NCI-H146 treated with DMSO at 0.1 percent for 48 hours (cell line): ENCODE results near the gene PTPN13.

Experiments used
- DNase-seq: peaks from one replicate; lab custom pipeline; 2025; ENCODE audit not compliant: unreplicated experiment; lab: John Stamatoyannopoulos, UW

Gene PTPN13, protein sequence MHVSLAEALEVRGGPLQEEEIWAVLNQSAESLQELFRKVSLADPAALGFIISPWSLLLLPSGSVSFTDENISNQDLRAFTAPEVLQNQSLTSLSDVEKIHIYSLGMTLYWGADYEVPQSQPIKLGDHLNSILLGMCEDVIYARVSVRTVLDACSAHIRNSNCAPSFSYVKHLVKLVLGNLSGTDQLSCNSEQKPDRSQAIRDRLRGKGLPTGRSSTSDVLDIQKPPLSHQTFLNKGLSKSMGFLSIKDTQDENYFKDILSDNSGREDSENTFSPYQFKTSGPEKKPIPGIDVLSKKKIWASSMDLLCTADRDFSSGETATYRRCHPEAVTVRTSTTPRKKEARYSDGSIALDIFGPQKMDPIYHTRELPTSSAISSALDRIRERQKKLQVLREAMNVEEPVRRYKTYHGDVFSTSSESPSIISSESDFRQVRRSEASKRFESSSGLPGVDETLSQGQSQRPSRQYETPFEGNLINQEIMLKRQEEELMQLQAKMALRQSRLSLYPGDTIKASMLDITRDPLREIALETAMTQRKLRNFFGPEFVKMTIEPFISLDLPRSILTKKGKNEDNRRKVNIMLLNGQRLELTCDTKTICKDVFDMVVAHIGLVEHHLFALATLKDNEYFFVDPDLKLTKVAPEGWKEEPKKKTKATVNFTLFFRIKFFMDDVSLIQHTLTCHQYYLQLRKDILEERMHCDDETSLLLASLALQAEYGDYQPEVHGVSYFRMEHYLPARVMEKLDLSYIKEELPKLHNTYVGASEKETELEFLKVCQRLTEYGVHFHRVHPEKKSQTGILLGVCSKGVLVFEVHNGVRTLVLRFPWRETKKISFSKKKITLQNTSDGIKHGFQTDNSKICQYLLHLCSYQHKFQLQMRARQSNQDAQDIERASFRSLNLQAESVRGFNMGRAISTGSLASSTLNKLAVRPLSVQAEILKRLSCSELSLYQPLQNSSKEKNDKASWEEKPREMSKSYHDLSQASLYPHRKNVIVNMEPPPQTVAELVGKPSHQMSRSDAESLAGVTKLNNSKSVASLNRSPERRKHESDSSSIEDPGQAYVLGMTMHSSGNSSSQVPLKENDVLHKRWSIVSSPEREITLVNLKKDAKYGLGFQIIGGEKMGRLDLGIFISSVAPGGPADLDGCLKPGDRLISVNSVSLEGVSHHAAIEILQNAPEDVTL (N-terminal part only)

DNA sequence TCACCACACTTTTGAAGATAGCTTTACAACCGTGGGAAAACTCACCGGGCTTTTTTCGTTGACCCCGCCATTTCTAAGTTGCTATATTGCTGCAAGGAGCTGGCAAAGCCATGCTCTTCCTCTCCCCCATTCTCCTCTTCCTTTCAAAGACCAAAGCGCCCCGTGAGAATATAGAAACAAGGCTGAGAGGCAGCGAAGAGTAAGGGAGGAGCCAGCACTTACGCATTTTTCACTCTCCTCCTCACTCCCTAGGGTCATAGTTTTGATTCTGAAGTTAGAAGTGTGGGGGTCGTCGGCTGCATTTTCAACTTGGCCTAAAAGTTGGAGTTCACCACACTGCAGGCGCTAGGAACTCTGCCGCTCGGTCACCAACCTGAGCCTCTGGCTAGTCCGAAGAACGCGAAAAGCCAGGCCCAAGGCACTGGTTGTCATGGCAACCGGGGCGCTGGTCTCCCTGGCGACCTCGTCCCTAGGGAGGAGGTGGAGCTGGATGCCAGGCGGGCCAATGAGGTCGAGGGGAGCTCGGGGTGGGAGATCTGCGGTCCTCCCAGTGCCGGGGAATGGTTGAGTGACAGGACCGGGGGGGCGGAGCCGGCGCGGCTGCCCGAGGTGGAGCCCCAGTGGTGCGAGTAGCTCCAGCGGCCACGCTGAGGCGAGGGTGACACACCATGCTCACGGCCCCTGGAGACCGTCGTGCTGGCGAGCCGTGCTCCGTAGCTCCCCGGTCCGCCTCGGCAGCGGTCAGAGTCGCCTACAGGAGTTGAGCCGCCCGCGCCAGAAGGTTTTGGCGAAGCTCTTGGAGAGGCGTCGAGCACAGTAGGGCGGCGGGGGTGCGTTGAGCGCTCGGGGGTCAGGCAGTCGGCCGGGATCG, at the start of gene PTPN13:
Gene PTPN13 (plus strand): TSS at position 628 of the 871 bp plus-strand sequence. CDS start 40,942 bp downstream, outside the sequence.
- DNase-seq = peak; percentile 68

DNA sequence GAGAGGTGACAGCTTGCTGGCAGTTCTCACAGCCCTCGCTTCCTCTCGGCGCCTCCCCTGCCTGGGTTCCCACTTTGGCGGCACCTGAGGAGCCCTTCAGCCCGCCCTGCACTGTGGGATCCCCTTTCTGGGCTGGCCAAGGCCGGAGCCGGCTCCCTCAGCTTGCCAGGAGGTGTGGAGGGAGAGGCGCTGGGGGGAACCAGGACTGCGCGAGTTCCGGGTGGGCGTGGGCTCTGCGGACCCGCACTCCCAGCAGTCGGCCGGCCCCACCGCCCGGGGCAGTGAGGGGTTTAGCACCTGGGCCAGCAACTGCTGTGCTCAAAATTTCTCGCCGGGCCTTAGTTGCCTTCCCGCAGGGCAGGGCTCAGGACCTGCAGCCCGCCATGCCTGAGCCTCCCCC, 47.0 kb upstream of the PTPN13 start:
- DNase-seq = no peak

DNA sequence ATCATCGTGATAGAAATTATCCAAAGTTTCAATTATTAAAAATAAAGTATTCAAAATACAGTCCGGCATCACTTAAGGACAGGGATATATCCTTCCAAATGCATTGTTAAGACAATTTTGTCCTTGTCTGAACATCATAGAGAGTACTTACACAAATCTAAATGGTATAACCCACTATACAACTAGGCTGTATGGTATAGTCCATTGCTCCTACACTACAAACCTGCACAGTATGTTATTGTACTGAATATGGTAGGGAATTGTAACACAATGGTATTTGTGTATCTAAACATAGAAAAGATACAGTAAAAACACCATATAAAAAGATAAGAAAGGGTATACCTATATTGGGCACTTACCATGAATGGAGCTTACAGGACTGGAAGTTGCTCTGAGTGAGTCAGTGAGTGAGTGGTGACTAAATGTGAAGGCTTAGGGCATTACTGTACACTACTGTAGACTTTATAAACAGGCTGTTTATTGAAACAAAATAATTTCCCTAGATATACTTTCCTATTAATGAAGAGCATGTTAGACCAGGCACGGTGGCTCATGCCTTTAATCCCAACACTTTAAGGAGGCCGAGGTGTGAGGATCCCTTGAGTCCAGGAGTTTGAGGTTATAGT, 44.8 kb upstream of the PTPN13 start:
- DNase-seq = no peak

DNA sequence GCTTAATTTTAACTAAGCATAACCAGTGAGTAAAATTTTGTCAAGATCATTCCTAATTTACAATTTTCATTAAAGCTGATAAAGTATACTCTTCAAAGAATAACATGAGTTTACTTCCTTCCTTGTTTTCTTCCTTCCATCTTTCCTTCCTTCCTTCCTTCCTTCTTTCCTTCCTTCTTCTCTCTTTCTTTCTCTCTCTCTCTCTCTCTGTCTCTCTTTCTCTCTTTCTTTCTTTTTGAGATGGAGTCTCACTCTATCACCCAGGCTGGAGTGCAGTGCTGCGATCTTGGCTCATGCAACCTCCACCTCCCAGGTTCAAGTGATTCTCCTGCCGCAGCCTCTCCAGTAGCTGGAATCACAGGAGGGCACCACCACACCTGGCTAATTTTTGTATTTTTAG, 42.7 kb upstream of the PTPN13 start:
- no peak for DNase-seq

DNA sequence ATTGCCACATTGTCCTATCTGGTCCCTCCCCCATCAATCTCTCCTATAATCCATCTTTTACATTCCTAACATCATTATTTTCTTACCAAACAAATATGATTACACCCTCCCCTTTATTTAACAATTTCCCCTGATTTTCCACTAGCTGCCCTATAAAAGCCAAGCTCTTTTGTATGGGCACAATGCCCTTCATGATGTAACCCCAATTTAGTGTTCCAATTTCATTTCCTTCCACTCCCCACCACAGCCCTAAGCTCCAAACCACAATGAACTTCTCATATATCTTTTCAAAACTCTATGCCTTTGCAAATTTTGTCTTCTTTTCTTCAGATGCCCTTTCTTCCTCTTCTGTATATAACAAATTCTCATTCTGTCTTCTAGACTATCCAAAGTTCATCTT, 39.5 kb upstream of the PTPN13 start:
- DNase-seq = no peak

DNA sequence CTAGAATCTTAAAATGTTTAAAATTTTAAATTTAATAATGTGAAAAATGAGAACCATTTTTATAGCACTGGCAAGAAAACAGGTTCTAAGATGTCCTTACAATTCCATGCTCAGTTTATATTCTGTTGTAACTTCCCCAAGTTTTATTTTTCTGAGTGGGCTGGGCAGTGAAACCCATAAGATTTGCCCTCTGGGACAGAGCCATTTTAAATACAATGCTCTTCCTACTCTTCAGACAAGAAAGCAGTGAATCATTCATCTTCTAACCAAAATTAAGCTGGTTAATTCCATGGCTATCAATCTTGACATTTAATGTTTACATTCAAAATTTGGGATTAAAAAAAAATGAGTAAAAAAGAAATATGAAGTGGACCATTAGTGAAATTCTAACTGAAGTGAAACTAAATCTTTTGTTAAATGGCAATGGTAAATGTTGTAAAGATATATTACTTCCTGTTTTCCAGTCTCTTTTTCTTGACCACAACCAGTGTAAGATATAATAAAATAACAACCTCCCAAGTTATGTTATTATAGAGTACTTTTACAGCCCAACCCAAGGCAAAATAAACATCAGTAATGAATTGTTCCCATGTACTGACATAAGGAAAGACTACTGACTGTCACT, 37.2 kb upstream of the PTPN13 start:
- DNase-seq = no peak

DNA sequence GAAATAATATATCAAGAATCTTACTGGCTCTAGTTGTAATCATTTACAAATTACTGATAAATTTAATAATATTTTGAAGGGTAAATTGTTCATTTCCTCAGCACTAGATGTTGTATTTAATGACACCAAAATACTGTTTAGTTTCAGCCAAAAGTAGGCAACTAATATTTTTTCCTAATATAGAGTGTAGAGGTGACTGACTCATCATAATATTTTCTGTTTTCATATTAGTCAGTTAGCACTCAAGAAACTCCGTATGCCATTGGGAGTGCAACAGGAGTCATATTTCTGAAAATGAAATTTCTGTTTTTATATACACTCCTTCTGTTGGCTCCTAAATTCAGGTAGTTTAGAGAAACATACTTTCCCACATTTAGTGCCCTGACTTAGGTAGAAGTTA, 36.6 kb upstream of the PTPN13 start:
- no peak for DNase-seq

DNA sequence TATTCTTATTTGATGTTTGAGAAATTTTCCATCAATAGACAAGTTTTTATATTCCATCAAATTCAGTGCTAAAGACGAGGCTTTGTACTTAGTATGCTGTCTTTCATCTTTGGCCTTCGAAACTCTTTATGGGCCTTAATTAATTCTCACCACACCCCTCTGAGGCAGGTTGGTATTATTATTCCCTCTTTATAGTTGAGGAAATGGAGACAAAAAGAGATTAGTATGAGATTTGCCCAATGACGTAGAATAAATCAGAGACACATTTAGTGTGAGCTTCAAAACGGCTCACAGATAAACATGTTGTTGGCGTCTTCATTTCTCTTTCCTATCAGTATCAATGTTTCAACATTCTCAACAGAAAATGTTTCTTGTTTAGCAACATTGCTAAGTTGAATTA, 35.9 kb upstream of the PTPN13 start:
- no peak for DNase-seq

DNA sequence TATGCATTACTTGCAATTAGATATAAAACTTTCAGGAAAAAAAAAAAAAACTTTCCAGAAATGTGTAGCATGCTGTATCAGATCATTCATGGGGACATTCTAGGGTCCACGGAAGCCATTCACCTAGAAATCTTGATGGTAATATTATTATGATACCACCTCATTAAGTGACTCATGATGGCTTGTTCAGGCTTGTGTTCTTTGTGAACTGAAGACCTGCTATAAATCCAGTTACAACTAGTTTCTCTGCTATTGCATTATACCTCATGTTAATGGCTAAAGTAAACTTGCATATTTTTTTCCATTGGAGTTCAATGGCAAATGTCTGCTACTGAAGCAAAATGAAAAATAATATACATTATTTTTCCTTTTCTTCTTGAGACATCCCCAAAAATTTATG, 35.3 kb upstream of the PTPN13 start:
- no peak for DNase-seq

DNA sequence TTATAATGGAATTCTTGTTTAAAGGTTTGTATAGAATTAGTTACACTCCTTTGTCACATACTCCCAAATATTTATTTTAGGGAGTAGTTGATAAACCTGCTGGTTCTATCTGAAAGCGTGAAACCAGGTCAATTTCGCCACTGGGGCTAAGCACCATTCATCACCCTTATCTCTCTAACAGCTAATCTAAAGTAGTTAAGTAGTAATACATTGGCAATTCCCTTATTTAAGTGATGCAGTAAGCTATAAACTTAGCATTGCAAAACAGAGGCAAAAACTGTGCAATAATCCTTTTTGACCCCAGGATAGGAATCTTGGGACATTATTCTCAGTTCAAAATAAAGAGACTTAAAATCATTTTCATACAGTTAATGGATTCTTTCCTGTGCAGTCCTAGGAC, 33.7 kb upstream of the PTPN13 start:
- peak; percentile 1 for DNase-seq

DNA sequence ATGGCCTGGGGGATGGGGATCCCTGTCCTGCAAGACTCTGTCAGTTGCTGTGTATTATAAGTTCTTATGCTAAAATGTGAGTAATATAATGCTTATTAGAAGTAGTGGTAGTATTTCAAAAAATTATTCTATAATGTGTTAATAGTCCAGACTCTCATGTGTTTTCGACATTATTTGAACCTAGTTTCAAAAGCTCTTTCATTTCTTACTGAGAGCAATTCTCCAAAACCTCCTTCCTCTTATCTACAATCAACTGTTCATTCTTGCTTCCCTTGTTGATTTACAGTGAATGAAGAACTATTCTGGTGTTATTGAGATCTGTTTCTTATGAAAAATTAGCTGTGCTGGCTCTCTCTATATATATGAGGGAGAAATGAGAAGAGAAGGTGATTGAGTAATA, 32.9 kb upstream of the PTPN13 start:
- no peak for DNase-seq

DNA sequence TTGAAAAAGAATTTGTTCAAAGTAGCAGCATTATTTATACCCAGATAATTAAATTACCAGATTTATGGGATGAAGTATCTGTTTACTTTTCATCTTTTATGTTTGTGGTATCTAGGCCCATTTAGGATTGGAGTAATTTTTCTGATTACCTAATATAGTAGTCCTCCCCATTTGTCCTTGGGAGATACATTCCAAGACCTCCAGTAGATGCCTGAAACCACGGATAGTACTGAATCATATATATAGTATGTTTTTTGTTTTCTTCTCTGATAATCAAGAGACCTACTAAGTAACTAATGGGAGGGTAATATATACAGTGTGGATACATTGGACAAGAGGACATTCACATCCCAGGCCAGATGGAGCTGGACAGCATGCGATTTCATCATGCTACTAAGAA, 30.7 kb upstream of the PTPN13 start:
- DNase-seq = no peak

DNA sequence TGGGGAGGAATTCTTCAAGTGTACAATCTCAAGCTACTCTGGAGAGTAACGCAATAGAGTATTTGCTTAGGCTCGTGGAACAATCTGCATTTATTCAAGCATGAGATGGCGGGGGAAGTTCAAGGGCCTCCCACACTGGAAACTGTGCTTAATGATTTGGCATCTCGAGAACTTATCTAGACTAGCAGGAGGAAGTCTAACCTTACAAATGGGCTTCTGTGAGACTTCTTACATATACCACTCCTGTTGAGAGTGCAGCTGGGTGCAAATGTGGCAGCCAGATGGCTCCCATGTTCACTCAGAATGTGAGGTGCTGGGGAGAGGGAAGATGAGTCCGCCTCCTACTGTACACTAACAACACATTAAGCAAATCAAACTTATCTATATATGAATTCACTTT, 29.3 kb upstream of the PTPN13 start:
- no peak for DNase-seq

DNA sequence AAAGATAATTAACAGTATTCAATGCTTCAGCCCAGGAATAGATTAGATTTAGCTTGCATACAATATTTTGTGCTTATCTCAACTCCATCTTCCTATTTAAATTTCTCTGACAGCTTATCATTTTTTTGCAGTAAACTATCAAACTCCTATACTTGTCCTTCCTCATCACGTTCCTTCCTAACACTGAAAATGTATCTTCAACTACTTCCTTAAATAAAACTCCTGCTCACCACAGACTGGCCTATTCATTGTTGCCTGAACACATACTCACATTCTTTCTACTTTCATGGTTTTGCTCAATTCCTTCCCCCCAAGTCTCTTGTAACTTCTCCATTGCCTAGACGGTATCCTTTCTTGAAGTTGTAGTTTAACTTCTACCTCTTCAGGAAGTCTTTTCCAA, 28.5 kb upstream of the PTPN13 start:
- no peak for DNase-seq

DNA sequence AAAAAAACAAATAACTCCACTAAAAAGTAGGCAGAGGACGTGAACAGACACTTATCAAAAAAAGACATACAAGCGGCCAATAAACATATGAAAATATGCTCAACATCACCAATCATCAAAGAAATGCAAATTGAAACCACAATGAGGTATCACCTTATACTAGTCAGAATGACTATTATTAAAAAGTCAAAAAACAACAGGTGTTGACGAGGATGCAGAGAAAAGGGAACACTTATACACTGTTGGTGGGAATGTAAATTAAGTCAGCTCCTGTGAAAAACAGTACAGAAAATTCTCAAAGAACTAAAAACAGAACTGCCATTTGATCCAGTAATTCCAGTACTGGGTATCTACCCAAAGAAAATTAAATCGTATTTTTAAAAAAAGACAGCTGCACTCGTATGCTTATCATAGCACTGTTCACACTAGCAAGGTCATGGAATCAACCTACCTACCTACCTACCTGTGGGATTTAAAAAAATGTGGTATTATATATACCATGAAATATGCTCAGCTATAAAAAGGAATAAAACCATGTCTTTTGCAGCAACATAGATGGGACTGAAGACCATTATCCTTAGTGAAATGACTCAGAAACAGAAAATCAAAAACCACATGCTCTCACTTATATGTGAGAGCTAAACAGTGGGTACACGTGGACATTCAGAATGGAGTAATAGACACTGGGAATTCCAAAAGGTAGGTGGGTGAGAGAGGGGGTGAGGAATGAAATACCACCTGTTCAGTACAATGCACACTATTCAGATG, 24.8 kb upstream of the PTPN13 start:
- no peak for DNase-seq

DNA sequence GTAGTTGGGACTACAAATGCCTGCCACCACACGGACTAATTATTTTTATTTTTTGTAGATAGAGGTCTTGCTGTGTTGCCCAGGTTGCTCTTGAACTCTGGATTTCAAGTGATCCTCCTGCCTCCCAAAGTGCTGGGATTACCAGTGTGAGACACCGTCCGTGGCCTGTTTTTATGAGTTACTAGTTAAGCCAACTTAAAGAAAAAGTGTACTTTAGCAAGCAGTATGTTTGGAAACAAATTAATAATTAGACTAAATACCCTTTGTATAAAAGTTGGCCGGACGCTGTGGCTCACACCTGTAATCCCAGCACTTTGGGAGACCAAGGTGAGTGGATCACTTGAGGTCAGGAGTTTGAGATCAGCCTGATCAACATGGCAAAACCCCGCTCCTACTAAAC, 14.2 kb upstream of the PTPN13 start:
- DNase-seq = no peak

DNA sequence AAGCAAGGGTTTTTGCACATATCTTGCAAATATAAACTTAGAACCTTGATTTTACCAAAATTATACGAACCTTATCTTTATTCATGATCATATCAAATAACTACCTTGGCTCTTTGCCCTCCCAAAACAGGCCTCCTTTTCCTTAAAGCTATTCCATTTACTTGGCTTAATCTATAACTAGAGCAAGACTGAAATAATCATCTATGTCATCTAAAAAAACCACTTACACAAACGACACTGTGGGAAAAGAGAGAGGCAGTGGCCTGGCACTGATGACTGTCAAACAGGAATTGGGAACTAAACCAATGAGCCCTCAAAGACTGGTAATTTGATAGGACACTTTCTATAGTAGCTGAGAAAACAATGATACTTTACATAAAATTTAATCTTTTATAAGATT, 11.7 kb upstream of the PTPN13 start:
- no peak for DNase-seq

DNA sequence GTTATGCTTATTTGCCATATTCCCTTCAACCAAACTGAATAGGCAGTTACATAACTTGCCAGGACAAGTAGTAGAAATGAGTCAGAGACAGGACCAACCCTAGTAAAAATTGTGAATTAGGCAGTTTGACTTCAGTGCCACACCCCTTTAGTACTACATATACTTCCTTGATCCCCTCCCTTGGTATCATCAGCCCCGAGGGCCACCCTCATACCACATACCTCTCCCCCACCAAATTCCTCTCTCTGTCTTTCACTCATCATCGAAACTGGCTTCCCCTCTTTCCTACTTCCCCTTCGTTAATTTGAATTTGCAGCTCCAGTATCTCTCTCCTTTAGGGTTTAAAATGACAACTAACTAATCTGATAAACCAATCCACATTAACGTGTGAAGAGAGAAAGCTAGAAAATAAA, 7.9 kb upstream of the PTPN13 start:
- DNase-seq = no peak
